ENCODE results near the gene HAL.

GRCh38 chr12:95940514-95940913 is 55.6 kb downstream of the HAL start:
- TF ChIP-seq MXI1 (IDR thresholded peaks at IDR 0.05; ENCODE audit: low read depth, low read length) (no peak), POLR2A (IDR thresholded peaks at IDR 0.05; ENCODE audit: low read depth, low read length) (no peak)

Measured in GM12878 (cell line).